Urothelium cell line (cell line): ENCODE data around the gene LRRK1.

Experiments
- DNase-seq: peaks from one replicate; pipeline ENCODE4 v3.0.0; 2011; ENCODE audit warnings: low spot score, mixed read lengths
- FAIRE-seq: peaks from 2 replicates; lab custom pipeline; 2011; peaks lifted over from hg19 to GRCh38; lab: Jason Lieb, UNC

Gene LRRK1

DNA sequence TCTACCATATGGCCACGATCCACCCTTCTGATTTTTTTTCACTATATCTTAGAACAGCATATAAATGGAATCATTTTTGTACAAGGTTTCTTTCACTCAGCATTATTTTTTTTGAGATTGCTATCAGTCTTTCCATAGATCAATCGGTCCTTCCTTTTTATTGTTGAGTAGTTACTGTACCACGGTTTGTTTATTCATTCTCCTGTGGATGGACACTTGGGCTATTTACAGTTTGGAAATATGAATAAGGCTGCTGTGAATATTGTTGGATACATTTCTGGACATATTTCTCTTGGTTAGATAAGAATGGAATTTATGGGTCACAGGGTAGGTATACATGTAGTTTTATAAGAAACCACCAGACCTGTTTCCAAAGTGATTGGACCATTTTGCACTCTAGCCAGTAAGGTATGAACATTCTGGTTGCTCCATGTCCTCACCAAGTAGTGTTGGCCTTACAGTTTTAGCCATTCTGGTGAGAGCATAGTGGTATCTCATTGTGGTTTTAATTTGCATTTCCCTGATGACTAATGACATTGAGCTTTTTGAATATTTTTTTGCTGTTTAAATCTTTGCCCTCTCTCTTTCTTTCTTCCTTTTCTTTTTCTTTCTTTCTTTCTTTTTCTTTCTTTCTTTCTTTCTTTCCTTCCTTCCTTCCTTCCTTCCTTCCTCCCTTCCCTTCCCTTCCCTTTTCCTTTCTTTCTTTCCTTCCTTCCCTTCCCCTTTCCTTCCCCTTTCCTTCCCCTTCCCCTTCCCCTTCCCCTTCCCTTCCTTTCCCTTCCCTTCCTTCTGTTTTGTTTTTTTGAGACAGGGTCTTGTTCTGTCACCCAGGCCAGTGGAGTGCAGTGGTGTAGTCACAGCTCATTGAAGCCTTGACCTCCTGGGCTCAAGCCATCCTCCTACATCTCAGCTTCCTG, 49.2 kb downstream of the LRRK1 start:
- DNase-seq (no peak), FAIRE-seq (no peak)

DNA sequence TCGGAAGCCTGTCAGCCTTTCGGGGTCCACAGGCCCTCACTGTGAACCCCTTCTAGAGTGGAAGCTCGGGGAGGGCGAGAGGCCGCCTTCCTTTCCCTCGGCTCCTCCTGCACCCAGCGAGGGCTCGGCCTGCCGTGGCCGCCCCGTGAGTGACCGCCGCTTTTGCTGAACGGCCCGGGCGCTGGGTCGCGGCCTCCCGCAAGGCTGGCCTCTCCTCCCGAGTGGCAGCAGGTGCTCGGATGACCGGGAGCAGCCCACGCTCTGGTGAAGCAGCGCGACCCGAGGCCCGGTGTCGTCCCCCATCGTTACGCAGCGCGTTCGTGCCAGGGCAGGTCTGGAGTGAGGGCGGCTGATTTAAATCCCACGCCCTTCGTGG, 53.8 kb downstream of the LRRK1 start:
- DNase-seq, result no peak
- no peak for FAIRE-seq

DNA sequence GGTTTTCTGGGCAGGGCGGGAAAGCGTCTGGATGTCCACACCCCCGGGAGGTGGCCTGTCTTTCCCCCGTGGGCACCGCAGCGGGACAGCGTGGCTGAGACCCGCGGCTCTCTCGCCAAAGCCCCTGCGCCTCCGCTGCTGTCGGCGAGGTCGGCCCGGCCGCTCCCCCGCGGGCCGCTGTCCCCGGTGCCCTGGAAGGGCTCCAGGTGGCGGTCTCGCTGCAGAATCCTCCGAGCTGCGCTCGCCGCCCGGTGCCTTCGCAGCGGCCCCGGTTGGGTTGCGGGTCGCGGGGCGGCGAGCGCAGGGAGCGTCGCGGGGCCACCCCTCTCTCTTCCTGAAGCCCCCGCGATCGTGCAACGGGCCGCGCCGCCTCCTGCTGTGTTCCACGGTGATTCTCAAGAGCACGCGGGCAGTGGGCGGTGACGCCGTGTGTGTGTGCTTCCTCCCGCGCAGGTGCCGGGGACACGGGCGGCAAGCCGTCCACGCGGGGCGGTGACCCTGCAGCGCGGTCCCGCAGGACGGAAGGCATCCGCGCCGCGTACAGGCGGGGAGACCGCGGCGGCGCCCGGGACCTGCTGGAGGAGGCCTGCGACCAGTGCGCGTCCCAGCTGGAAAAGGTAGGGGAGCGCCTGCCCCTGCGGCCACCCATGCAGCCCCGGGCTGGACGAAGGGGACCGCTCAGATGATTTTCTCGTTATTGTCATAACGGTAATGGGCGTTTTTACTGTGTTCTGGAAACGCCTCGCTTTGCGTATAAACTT, 54.4 kb downstream of the LRRK1 start:
- DNase-seq (no peak), FAIRE-seq (no peak)

DNA sequence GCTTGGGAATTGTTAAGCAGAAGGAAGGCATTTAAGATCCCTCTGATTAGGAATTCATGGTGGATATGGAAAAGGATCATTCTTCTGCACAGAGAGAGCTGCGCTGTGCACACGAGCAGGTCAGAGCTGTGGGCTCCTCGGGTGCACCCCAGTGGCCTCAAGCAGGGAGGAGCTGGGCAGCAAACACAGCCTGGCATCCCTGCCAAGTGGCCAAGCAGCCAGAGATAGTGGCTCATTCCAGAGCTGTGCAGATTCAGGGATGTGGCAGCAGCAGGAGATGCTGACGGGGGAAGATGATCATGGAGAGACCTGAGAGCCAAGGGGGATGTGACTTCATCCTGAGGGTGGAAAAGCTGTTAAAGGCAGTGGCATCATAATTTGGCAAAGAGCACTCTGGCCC, 55.9 kb downstream of the LRRK1 start:
- no peak for DNase-seq
- FAIRE-seq, result no peak

DNA sequence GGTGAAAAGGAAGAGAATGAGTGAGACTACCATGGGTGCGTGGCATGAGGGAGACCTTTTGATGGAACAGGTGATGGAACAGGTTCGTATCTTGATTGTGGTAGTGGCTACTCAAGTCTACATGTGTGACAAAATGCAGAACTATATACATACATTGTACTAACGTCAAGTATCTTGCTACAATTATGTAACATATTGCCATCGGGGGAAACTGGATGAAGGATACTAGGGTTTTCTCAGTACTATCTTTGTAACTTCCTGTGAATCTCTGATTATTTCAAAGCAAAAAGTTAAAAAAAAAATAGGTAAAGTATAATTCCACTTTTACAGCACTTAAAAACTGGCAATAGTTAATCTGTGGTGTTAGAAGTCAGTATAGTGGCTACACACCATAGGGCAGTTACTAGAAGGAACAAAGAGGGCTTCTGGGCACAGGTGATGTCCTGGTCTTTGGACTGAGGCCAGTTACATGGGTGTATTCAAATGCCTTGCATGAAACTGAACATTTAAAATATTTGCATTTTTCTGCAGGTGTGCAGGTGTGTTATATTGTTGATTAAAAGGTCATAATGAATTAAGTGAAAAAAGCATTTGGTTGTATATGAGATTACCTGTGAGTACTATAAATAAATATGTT, 61.4 kb downstream of the LRRK1 start:
- DNase-seq (no peak), FAIRE-seq (no peak)

DNA sequence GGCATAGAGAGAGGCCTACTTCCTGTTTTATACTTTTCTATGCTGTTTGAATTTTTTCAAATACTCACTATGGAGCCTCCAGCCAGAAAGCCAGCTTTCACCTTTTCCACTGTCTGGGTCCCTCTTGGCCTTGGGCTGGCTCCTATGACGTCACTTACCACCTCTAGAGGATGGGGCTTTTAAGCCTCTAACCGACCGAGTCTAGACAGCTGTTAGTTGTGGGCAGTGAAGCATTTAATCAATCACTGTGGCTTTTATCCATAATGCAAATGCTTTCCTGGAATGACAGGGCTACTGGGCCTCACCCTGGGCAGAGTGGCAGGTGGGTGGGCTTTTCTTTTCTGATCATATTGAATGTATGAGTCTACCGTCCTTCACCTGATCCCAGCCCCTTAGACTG, 61.9 kb downstream of the LRRK1 start:
- no peak for DNase-seq
- no peak for FAIRE-seq

DNA sequence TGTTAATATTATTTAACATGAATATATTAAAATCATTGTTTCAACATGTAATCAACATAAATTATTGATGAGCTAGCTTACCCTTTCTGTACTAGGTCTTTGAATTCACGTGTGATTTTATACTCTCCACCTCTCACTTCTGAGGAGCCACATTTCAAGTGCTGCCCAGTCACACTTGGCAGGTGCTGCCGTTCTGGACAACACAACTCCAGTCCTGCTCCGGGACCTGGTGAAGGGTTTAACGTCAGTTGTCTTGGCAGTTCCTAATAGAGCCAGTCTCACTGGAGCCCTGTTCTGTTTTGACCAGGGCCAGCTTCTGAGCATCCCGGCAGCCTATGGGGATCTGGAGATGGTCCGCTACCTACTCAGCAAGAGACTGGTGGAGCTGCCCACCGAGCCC, 64.1 kb downstream of the LRRK1 start:
- no peak for DNase-seq
- FAIRE-seq, result no peak

DNA sequence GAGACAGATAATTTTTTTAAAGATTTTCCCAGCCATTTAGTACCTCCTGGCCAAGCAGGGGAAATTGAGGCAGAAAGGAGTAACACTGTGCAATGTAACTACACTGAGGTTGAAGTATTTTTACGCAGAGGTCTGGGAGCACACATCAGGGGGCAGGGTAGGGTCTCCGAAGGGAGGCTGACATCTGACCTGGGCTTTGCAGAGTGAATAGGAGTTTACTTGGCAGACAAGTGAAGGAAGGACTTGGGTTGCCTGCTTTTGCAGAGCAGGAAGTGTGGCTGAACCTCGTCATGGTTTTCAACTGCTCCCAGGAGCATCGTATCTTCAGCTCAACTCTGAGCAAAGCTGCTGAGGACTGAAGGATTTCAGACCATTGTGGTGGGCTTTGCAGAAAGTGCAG, 66.2 kb downstream of the LRRK1 start:
- no peak for DNase-seq
- no peak for FAIRE-seq

DNA sequence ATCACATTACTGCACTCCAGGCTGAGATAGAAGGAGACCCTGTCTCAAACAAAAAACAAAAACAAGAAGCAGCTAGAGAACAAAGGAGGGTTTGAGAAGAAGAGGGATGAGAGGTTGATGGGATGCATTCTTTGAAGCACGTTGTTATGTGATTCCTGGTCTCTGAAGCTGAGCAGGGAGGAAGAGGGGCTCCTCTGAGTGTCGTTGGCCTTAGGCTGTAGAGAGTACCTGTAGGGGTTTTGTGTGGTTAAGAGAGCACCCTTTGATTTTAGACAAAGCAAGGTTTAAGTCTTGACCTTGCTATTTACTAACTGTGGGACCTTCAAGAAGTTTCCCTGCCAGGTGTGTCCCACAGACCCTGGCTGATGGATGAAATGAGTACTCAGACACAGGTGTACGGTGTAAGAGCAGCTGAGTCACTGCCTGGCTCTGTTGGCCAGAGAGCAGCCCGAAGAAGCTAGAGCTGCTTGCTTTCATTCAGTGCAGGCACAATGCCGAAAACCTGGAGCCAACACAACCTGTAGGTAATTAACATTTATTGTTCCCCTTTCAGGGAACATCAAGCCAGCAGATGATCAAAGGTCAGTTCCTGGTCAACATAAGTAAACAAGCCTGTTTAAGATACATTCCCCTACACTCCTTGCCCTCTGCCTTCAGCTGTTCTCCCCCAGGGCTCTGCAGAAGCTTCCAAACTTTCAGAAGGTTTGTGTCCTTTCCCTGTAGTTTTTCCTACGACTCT, 67.2 kb downstream of the LRRK1 start:
- DNase-seq, result no peak
- FAIRE-seq, result no peak

DNA sequence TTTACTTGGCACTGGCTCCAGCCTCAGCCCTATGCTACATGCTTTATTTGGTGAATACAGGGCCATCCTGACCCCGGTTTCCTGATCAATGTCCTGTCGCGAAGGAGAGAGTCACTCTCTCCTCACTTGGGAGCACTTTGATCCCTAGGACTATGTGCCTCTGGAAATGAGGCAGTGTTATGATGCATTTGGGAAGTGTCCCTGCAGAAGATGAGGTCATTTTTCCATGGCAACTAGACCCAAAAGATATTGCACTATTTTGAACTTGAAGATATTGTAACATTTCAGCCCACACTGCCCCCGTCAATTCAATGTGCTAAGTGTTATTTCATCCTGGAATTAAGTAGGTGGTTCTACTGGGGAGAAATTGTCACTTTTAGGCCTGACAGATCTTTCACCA, 68.0 kb downstream of the LRRK1 start:
- no peak for FAIRE-seq

DNA sequence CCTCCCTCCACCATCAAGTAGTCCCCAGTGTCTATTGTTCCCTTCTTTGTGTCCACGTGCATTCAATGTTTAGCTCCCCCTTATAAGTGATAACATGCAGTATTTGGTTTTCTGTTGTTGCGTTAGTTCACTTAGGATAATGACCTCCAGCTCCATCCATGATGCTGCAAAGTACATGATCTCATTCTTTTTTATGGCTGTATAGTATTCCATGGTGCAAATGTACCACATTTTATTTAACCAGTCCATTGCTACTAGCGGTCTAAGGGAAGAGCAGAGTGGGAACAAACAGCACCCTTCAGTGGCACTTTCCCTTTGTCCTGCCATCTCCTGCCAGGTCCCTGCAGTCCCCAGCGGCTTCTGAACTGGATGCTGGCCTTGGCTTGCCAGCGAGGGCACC, 69.1 kb downstream of the LRRK1 start:
- FAIRE-seq (no peak), DNase-seq (no peak)

More for the DNA sequence above, 68.0 kb downstream of the LRRK1 start:
- DNase-seq, result no peak

DNA sequence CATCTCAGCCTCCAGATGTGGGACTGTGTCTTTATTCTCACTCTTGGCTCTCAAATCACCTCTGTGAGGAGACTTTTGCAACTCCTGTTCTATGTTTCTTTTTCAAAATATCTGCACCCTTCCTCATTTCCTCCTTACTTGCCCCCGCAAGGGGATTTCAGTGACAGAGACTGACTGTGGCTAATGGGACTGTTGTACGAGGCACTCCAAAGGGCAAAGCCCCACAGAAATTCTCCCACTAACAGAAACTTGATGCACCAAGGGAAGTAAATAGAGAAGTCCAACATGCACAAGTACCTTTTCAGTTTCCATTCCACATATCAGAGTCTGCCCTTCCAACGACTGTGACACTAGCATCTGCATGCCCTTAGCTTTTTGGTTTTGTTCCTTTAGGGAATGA, 69.7 kb downstream of the LRRK1 start:
- DNase-seq (no peak), FAIRE-seq (no peak)

DNA sequence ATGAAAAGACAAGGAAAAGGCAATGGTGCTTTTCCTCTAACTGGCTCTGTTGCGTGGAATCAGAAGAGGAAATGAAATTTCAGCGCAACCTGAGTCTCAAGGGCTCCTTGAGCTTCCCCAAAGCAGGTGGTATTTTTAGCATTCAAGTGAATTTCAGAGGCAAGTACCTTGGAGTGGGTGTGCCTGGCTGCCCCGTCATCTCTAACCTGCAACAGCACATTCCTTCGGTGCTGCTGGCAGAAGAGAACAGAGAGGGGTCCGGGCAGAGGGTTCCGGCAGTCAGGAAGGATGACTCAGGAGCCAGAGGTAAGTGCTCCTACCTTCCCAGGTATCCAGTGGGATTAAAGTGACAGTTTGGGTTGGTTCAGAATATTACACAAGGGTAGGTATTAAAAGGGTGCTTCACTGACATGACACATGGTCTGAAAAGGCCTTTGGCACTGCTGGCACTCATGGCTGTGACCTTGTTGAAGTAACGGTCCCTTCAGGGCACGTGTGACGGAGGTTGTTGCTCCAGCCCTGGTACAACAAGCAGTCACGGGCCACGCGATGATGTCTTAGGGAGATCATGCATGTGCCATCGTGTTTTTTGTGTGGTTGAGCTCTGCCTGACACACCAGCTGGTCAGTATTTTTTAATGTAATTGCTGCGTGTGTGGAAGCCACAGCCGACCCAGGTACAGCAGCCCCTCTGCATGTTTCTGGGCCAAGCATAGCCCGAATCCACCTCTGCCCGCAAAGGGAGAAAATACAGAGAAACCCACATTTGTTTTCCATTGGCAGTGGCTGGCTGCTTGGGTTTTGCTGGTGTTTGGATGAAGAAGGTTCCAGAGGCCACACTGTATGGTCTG, 75.7 kb downstream of the LRRK1 start:
- FAIRE-seq, result no peak

DNA sequence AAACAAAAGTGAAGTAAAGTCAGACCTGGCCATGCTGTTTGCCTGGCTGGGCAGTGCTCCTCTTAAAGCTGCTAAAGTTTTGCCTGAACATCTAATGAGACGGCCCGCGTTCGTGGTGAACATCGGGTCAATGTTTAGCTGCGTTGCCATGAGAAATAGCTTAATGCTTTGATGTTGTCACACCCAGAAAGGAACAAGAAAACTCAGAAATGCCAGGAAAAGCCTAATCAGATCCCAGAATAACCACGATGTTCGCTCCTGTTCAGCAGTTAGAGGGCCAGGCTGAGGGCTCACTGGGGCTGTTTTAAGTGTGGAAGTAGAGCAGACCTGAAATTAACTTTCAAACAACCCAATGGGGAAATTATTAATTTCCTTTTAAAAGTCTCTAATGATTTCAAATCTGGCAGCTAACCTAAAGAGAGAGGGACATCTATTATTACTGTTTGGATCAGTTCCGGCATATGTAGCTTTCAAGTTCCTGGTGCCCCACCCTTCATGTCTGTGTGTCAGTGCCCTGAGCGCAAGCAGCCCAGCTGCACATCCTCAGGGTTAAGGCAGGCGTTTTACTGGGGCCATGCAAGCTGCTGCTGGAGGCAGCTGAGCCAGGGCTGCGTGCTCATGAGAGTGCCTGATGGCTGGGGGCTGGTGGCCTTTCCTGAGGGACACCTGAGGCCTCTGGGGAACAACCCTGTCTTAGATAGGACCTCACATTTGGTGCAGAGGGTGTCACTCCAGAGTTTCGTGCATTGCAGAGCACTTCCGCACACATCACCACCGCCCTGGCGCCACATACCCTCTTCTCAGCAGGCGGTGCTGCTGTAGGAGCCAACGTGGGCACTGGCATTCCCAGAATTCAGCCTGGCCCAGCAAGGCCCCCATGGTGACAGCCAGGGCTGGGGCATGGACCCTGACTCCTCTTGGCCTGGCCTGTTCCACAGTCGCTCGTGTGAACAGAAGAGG, 76.6 kb downstream of the LRRK1 start:
- DNase-seq (no peak), FAIRE-seq (no peak)

More for the DNA sequence above, 75.7 kb downstream of the LRRK1 start:
- DNase-seq, result no peak

DNA sequence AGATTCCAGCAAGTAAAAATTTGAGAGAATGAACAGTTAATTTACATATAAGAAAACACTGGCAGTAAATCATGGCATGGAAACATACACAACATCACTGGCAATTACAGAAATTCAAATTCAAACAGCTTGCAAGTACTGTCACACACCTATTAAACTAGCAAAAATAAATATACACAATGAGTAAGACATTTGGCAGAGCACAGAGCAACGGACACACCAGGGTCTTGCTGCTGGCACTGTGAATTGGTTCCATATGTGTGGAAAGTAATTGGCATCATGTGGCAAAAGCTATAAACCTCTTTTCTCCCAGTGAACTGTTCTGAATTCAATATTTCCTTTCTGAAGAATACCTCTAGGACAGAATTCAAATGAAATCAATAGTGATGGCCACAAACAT, 78.3 kb downstream of the LRRK1 start:
- no peak for DNase-seq

DNA sequence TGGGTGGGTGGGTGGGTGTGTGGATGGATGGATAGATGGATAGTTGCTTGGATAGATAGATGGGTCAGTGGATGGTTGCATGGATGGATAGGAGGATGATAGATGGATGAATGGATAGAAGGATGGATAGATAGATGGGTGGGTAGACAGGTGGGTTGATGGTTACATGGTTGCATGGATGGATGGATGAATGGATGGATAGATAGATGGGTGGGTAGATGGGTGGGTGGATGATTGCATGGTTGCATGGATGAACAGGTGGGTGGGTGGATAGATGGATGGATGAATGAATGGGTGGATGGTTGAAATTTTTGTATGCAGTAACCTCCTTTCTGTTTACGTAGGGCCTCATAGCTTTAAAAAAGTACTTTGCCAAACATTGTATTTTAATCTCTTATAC, 79.5 kb downstream of the LRRK1 start:
- DNase-seq (no peak), FAIRE-seq (no peak)

More for the DNA sequence above, 78.3 kb downstream of the LRRK1 start:
- FAIRE-seq, result no peak

DNA sequence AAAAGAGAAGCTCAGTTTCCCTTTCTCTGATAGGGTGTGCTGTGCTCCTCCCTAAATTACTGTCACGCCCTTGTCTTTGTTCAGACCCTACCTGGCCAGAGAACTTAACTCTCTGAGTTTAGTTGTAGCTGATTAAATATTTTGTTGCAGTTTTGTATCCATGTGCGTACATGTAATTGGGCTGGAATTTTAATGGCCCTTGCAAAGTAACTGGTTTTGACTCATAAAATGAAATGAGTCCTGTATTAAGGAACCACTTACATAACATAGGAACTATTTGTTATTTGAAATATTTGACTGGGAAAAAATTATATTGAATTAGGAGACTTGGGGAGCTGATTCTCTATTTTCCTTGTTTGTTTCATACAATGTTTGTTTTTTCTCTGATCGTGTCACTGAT, 80.2 kb downstream of the LRRK1 start:
- FAIRE-seq, result no peak
- DNase-seq, result no peak

DNA sequence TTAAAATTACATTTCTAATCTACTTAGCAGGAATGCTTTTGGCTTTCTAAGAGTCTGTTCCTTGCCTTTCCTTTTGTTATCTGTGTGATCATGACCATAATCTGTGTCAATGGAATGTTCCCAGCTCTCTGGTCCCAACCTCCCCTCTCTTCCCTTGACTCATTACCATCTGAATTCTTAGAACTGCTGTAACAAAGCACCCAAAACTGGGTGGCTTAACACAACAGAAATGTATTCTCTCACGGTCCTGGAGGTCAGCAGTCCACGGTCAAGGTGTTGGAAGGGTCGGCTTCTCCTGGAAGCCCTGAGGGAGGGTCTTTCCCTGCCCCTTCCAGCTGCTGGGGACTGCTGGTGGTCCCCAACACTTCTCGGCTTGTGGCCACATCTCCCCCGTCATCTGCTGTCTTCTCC, 81.1 kb downstream of the LRRK1 start:
- no peak for FAIRE-seq

DNA sequence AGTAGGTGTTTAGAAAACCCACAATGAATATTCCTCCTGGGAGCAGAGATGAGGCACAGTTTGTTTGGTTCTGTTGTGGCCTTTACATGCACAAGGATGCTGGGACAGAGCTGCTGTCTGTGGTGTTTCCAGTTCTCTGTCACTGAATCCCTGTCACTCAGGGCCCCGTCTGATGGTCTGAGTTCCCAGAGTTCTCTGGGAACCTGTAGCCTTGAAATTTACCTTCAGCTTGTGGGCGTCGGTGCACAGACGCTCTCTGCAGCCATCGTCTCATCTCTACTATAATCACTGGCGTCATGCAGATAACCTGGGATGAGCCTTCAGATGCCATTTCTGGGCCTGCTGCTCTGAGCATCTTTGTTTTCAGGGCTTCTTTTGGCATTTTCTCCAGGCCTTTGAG, 81.9 kb downstream of the LRRK1 start:
- DNase-seq, result no peak
- no peak for FAIRE-seq

More for the DNA sequence above, 81.1 kb downstream of the LRRK1 start:
- DNase-seq, result no peak
